Heart right ventricle (tissue), 16 donors: Measurements from ENCODE around the gene HYI. TPM values are rescaled to one million over a fixed set of nuclear protein-coding genes. Genes with fewer than 3 reads are reported as not detected.
"Not testable (repeated sequence)": the region's sequence is repeated elsewhere in the genome, so short reads cannot be mapped to it uniquely, and the experiment has no call there.

Experiments
- ATAC-seq, 8 donors: fragments of 200-7000 bp; cut with Tn5 transposase; one replicate each; pipeline ENCODE4 v1.9.1; 2020; ENCODE audit warnings: mild to moderate bottlenecking in 8 of 8, moderate library complexity in 8 of 8, moderate number of reproducible peaks in 1 of 8
- DNase-seq, 2 donors: peaks; one replicate each; pipeline ENCODE4 v3.0.0-alpha.2; 2020
- H3K27ac ChIP-seq, 10 donors: fragments of 200-600 bp; sonication (generic) in 2 of 10; one replicate each; pipeline versions ENCODE4 v1.5.0 to v1.8.0; 2020 to 2022; ENCODE audit warnings: mild to moderate bottlenecking in 3 of 10
- H3K27me3 ChIP-seq, 7 donors: fragments of 200-600 bp; one replicate each; pipeline ENCODE4 v1.8.0; 2021 to 2022; ENCODE audit warnings: mild to moderate bottlenecking in 2 of 7
- H3K36me3 ChIP-seq, 9 donors: fragments of 200-600 bp; sonication (generic) in 1 of 9; one replicate each; pipeline versions ENCODE4 v1.5.0 to v1.8.0; 2020 to 2022; ENCODE audit warnings: mild to moderate bottlenecking in 2 of 9
- H3K4me1 ChIP-seq, 9 donors: fragments of 200-600 bp; sonication (generic) in 1 of 9; one replicate each; pipeline versions ENCODE4 v1.5.0 to v1.8.0; 2020 to 2022; ENCODE audit warnings: mild to moderate bottlenecking in 4 of 9
- H3K4me3 ChIP-seq, 10 donors: fragments of 200-600 bp; sonication (generic) in 2 of 10; one replicate each; pipeline versions ENCODE4 v1.5.0 to v1.8.0; 2020 to 2022; ENCODE audit warnings: mild to moderate bottlenecking in 7 of 10, moderate library complexity in 2 of 10
- H3K9me3 ChIP-seq, 11 donors: fragments of 200-600 bp in 10 of 11; sonication (generic) in 2 of 11; one replicate each; pipeline versions ENCODE4 v1.5.0 to v1.8.0; 2013 to 2022; ENCODE audit warnings: mild to moderate bottlenecking in 2 of 11, control low read depth in 1 of 11, moderate library complexity in 1 of 11
- CTCF ChIP-seq, 9 donors: fragments of 200-600 bp; sonication (generic) in 2 of 9; IDR thresholded peaks; one replicate each; pipeline versions ENCODE4 v1.5.0 to v1.8.0; 2021 to 2022; ENCODE audit warnings: antibody characterized with exemption in 9 of 9, mild to moderate bottlenecking in 5 of 9, moderate library complexity in 1 of 9
- WGBS, 2 donors: extraction: QIAGEN DNeasy Blood & Tissue Kit; methylation state at CpG; one replicate each; pipeline ENCODE4 v1.1.7; 2013; ENCODE audit warnings: inconsistent platforms in 1 of 2; 5-methylcytosine and 5-hydroxymethylcytosine counted together
- intact Hi-C, 10 donors: fragments of 100-400 bp; cut with DNase I; formaldehyde crosslinking; loops; one replicate each; pipeline versions ENCODE4 v1.11.1 to v1.14.2; 2022
- polyA plus RNA-seq, 2 donors: library from polyadenylated mRNA; stranded (reverse); fragments of 200-250 nt; gene quantifications; one replicate each; pipeline ENCODE4 v1.2.3, GENCODE V29; 2013
- total RNA-seq, 10 donors: library from RNA; stranded (reverse); fragmentation: NEBNext Ultra II Directional in 3 of 10; extraction: Animal tissue kit (Norgen Biotek cat#: 25700) in 3 of 10; gene quantifications; one replicate each; pipeline versions ENCODE4 v1.2.1 to v1.2.4, GENCODE V29; 2021 to 2023
- donor health status: Arrhythmogenic right ventricular cardiomyopathy.
- donor health status: ischemic (EF 13 %, LVEDD 7.1; RV severe dilation, severe dysfunction).
- donor health status: healthy with polysubstance abuse.
- donor health status: DM: no; HTN: yes; CAD: no.
- donor health status: DM: no; HTN: no; CAD: no.
- donor health status: ischemic (EF 25% LVEDD 6.9; RV normal size, moderate dysfunction).
- donor health status: ischemic (EF 25% LVEDD 5.7; RV mildly dilated, moderate dysfunction).
- donor health status: healthy.
- donor health status: DM: yes; HTN: yes; CAD: no.
- donor health status: Ischemic cardiomyopathy.
- donor health status: ischemic (EF 35%, LVEDD 5.7; RV mildly dilated, moderate dysfunction).
- donor health status: nonischemic (EF 11% LVEDD 7.7; RV severe dilation, severe dysfunction).
- donor health status: DM: yes; HTN: yes; CAD: no.
- donor health status: PGD.
- donor health status: ischemic (EF 29% LVEDD 5.4; RV normal size, mild dysfunction).
- donor health status: nonischemic (EF 23%, LVEDD 6.1; RV moderate dilation, normal function).

Gene HYI
- total and polyA plus RNA-seq, 12 donors, result 13.1 to 67.4 (median 19.9) TPM

GRCh38 chr1:43477716-43478115 is 24.0 kb upstream of the HYI start:
- Histone ChIP-seq H3K4me3 (no peak overlapping the region), H3K4me1 (peaks cover 0 to 16% (median 0%) of the 10 kb centered on the region in 9 donors), H3K9me3 (no peaks in the 10 kb centered on the region), H3K27ac (no peak overlapping the region), H3K36me3 (no peaks in the 10 kb centered on the region), H3K27me3 (no peaks in the 10 kb centered on the region)
- TF ChIP-seq CTCF (IDR thresholded peaks at IDR 0.05), result no peak
- DNase-seq (no peak), ATAC-seq (no peak)
- intact Hi-C loops, result no loop called here
- WGBS, 2 donors, result 90 to 96% methylated on average over 1 of the region's 1 CpG

GRCh38 chr1:43475611-43476401 is 22.1 kb upstream of the HYI start:
- H3K27me3 ChIP-seq, DNase-seq, intact Hi-C loops, H3K27ac ChIP-seq, H3K4me3 ChIP-seq, H3K9me3 ChIP-seq, H3K36me3 ChIP-seq: not testable (repeated sequence)
- H3K4me1 ChIP-seq, result peaks cover 0 to 17% (median 0%) of the 10 kb centered on the region in 9 donors
- WGBS, 2 donors, result 52 to 64% methylated on average over 9 of the region's 10 CpGs
- ATAC-seq, result peak in 2 of 8 donors; percentile 20 to 28

- DNase-seq (no peak), ATAC-seq (no peak)
- TF ChIP-seq CTCF (IDR thresholded peaks at IDR 0.05), result no peak
- Histone ChIP-seq H3K27me3 (no peaks in the 10 kb centered on the region), H3K4me1 (peaks cover 0 to 17% (median 0%) of the 10 kb centered on the region in 9 donors), H3K9me3 (no peaks in the 10 kb centered on the region), H3K27ac (peak overlapping the region in 1 of 10 donors; percentile 18), H3K36me3 (no peaks in the 10 kb centered on the region), H3K4me3 (no peak overlapping the region)
- WGBS, 2 donors, result 87 to 88% methylated on average over 4 of the region's 4 CpGs
- intact Hi-C loops, result no loop called here
These were observed 19.7 kb upstream of the HYI start for GRCh38 chr1:43473463-43473862.

GRCh38 chr1:43472463-43473151 is 18.9 kb upstream of the HYI start:
- WGBS, 2 donors, result 52 to 55% methylated on average over 5 of the region's 6 CpGs
- H3K27me3 ChIP-seq, H3K4me3 ChIP-seq, intact Hi-C loops, H3K36me3 ChIP-seq, H3K9me3 ChIP-seq, DNase-seq: not testable (repeated sequence)
- peak in 2 of 8 donors; percentile 33 to 54 for ATAC-seq
- peaks cover 0 to 17% (median 0%) of the 10 kb centered on the region in 9 donors for H3K4me1 ChIP-seq
- peak overlapping the region in 1 of 10 donors; percentile 18 for H3K27ac ChIP-seq

GRCh38 chr1:43472087-43472462 is 18.3 kb upstream of the HYI start:
- Histone ChIP-seq H3K36me3 (no peaks in the 10 kb centered on the region), H3K9me3 (no peaks in the 10 kb centered on the region), H3K27me3 (no peaks in the 10 kb centered on the region), H3K27ac (no peak overlapping the region), H3K4me1 (peaks cover 0 to 17% (median 0%) of the 10 kb centered on the region in 9 donors), H3K4me3 (no peak overlapping the region)
- ATAC-seq (no peak), DNase-seq (no peak)
- intact Hi-C loops, result no loop called here
- no peak for TF ChIP-seq CTCF (IDR thresholded peaks at IDR 0.05)
- 68 to 74% methylated on average over 5 of the region's 5 CpGs for WGBS, 2 donors
